Measurements from ENCODE around the gene SLC24A3. TPM values are rescaled to one million over a fixed set of nuclear protein-coding genes. Genes with fewer than 3 reads are reported as not detected.

Gene SLC24A3
- total RNA-seq, 4 donors from 2014 or later, result 2.3 to 6.9 (median 5.4) TPM

DNA sequence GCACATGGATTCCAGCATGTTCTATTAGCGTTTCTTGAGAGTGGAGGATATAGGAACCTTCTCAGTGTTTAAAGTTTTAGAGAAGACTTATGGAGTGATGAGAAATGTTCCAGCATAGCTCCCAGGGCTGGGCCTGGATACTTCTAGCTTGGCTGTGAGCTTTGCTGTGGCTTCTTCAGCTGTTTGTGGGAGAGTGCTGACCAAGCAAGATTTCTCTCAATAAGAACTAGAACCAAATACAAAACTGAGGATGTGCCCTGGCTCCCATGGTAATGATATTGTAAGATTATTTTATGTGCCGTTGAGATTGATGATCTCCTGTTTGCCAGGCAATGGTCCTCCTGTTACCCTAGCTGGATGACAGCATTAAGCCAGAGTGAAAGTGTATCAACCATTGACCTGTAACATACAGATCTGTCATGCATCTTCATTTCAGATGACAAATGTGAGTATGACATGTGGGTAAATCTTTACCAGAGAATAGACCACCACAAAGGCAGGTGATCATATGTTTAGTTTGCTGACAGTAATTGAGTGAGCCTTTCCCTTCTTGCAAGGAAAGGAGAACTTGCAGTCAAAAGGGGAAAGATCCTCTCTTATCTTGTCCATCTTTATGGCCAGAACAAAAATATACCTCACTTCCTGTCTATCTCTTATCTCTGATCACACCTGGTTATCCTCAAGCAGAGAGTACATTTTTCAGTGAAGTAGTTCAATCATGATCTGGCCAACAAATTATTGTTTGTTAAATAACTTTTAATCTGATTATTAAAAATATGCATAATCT lies 180.1 kb downstream of the SLC24A3 start:
- intact Hi-C loops (cut with DNase I; ENCODE audit: low total_unique reads), result no loop called here

DNA sequence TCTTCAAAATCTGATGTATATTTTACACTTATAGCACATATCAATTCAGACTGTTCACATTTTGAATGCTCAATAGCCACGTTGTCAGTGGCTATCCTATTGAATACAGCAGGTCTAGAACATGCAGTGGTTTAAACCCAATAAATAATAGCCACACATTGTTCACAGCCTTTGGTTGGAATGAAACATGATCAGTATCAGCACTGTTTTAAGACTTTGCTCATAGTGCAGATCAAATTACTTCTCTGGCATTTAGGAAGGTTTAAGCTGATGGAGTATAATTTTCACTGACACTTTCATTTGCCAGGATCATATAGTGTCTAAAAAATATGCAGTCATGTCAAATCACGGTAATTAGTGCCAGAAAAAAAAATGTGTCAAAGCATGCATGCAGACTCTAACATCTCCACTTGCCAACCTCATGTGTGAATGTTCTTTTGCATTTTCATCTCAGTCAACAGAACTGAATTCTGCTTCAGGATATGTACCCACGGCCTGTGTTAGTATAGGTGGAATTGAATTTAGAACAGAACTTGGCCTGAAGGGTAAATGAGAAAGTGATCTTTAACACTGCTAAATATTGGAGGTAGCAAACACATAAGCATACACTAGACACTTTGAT lies 184.1 kb downstream of the SLC24A3 start:
- intact Hi-C loops (cut with DNase I; ENCODE audit: low total_unique reads), result no loop called here
- no peak for TF ChIP-seq POLR2A (IDR thresholded peaks at IDR 0.05)
- TF ChIP-seq, protein P1, sequence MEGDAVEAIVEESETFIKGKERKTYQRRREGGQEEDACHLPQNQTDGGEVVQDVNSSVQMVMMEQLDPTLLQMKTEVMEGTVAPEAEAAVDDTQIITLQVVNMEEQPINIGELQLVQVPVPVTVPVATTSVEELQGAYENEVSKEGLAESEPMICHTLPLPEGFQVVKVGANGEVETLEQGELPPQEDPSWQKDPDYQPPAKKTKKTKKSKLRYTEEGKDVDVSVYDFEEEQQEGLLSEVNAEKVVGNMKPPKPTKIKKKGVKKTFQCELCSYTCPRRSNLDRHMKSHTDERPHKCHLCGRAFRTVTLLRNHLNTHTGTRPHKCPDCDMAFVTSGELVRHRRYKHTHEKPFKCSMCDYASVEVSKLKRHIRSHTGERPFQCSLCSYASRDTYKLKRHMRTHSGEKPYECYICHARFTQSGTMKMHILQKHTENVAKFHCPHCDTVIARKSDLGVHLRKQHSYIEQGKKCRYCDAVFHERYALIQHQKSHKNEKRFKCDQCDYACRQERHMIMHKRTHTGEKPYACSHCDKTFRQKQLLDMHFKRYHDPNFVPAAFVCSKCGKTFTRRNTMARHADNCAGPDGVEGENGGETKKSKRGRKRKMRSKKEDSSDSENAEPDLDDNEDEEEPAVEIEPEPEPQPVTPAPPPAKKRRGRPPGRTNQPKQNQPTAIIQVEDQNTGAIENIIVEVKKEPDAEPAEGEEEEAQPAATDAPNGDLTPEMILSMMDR (IDR thresholded peaks at IDR 0.05), result no peak
- 29 to 31% methylated on average over 3 of the region's 3 CpGs for WGBS, 2 donors
- DNase-seq (ENCODE audit: low spot score in 2 of 2), result no peak
- no peak overlapping the region for H3K4me3 ChIP-seq (ENCODE audit: low read depth, poor library complexity, severe bottlenecking)

More for the DNA sequence above, 180.1 kb downstream of the SLC24A3 start:
- 93 to 100% methylated on average over 2 of the region's 2 CpGs for WGBS, 2 donors
- no peak for TF ChIP-seq POLR2A (IDR thresholded peaks at IDR 0.05)
- TF ChIP-seq, protein P1 (IDR thresholded peaks at IDR 0.05), result no peak
- no peak overlapping the region for H3K4me3 ChIP-seq (ENCODE audit: low read depth, poor library complexity, severe bottlenecking)
- DNase-seq (ENCODE audit: low spot score in 2 of 2), result no peak

DNA sequence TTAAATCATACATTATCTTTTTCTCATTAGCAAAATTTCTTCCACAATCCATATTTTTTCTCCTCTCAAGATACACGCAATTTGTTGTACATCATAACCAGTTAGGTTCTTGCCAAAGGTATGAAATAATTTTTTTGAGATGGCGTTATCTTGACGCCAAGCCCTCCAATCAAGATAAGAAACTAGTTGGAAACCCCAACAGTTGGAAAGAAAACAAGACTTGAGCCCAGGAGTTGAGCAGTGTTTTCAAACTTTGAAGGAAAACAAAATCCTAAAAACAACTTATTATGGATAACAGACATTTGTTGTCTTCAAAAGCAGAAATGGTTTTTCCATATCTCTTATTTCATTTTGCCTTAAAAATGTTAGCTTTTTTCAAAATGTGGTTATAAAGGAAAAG lies 184.8 kb downstream of the SLC24A3 start:
- DNase-seq (ENCODE audit: low spot score in 2 of 2), result no peak
- WGBS, 2 donors, result 48 to 54% methylated on average over 3 of the region's 3 CpGs
- TF ChIP-seq, protein P1 (IDR thresholded peaks at IDR 0.05), result no peak
- intact Hi-C loops (cut with DNase I; ENCODE audit: low total_unique reads), result no loop called here
- H3K4me3 ChIP-seq (ENCODE audit: low read depth, poor library complexity, severe bottlenecking), result no peak overlapping the region

DNA sequence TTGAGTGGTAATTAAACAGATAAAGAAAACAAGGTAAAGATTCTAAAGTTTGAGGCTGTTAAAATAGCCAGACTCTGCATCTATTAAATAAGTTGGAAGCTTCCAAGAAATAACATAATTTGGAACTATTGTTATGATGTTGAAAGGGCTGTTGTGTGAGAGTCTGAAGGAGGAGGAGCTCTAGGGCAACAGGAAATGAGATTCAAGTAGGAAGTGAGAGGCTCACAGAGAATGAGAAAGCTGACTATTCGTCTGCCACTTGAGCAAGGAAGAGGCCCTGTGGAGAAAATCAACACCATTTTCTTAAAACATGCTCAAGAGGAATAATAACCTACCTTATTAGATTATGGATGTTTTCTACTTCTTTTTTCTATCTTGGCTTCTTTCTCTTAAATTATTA lies 185.2 kb downstream of the SLC24A3 start:
- TF ChIP-seq, protein P1 (IDR thresholded peaks at IDR 0.05), result no peak
- no peak for TF ChIP-seq POLR2A (IDR thresholded peaks at IDR 0.05)
- WGBS, 2 donors, result 44 to 51% methylated on average over 1 of the region's 1 CpG
- DNase-seq (ENCODE audit: low spot score in 2 of 2), result no peak
- H3K4me3 ChIP-seq (ENCODE audit: low read depth, poor library complexity, severe bottlenecking), result no peak overlapping the region
- intact Hi-C loops (cut with DNase I; ENCODE audit: low total_unique reads), result no loop called here

DNA sequence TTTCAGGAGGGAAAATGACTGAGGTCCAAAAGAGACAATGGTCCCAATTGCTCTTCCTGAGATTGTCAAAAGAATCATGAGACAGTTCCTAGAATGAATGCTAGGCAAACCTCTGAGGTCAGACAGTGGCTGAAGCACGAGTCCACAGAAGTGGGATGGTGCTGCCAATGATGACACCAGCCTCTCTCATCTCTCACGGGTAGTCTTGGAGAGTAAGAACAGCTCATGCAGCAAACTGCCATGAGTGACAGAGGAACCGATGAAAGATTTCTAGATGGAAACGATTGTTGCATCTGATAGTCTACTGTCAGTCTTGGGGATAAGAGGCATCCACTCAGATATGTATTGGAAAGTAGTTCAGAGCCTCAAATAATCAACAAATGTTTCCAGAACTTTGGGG lies 188.7 kb downstream of the SLC24A3 start:
- TF ChIP-seq, protein P1 (IDR thresholded peaks at IDR 0.05), result no peak
- no peak for TF ChIP-seq POLR2A (IDR thresholded peaks at IDR 0.05)
- 63 to 78% methylated on average over 4 of the region's 4 CpGs for WGBS, 2 donors
- intact Hi-C loops (cut with DNase I; ENCODE audit: low total_unique reads), result no loop called here
- H3K4me3 ChIP-seq (ENCODE audit: low read depth, poor library complexity, severe bottlenecking), result no peak overlapping the region
- DNase-seq (ENCODE audit: low spot score in 2 of 2), result no peak
